Body of pancreas (tissue), 4 donors: ENCODE data around the gene RANBP17. TPM values are rescaled to one million over a fixed set of nuclear protein-coding genes. Genes with fewer than 3 reads are reported as not detected.
"Not testable (repeated sequence)": the region's sequence is repeated elsewhere in the genome, so short reads cannot be mapped to it uniquely, and the experiment has no call there.

Source experiments
- ATAC-seq: fragments of 150-250 bp; one replicate; pipeline ENCODE4 v1.9.1; 2016
- DNase-seq, 4 donors: peaks; one replicate each; pipeline ENCODE4 v3.0.0-alpha.2; 2019
- H3K27ac ChIP-seq, 4 donors: fragments of 200-600 bp; sonication (generic); 1 replicate in 3 of 4; 2 replicates in 1 of 4; pipeline versions ENCODE4 v1.5.1 to v1.6.1; 2016 to 2019; ENCODE audit warnings: mild to moderate bottlenecking in 1 of 4, mixed read lengths in 1 of 4, moderate library complexity in 1 of 4
- H3K27me3 ChIP-seq, 2 donors: fragments of 200-600 bp; sonication (generic); one replicate each; pipeline ENCODE4 v1.6.0; 2016; ENCODE audit warnings: mild to moderate bottlenecking in 1 of 2
- H3K36me3 ChIP-seq, 2 donors: fragments of 200-600 bp; sonication (generic); replicated peaks in 1 of 2; 2 replicates each; pipeline ENCODE4 v1.5.1; 2016; ENCODE audit warnings: low read depth in 2 of 2; ENCODE audit not compliant: insufficient read depth in 1 of 2
- H3K4me1 ChIP-seq: fragments of 200-600 bp; sonication (generic); one replicate; pipeline ENCODE4 v1.6.0; 2016
- H3K4me3 ChIP-seq, 2 donors: fragments of 200-600 bp; sonication (generic); 1 replicate in 1 of 2; 2 replicates in 1 of 2; pipeline ENCODE4 v1.5.1; 2016 to 2019
- H3K9me3 ChIP-seq, 3 donors: fragments of 200-600 bp; sonication (generic); 1 replicate in 2 of 3; 2 replicates in 1 of 3; pipeline ENCODE4 v1.5.1; 2016
- CTCF ChIP-seq, 7 experiments: fragments of 450-650 bp in 4 of 7; fragments of 200-600 bp in 3 of 7; sonication (generic) in 3 of 7; IDR thresholded peaks; one replicate each; pipeline ENCODE4 v1.5.1; 2016 to 2019; ENCODE audit warnings: antibody characterized with exemption in 7 of 7
- POLR2A ChIP-seq, 3 donors: fragments of 450-650 bp; IDR thresholded peaks; one replicate each; pipeline ENCODE4 v1.6.1; 2016; ENCODE audit warnings: antibody characterized with exemption in 3 of 3, mild to moderate bottlenecking in 2 of 3
- WGBS, 2 donors: methylation state at CpG; one replicate each; pipeline ENCODE4 v1.1.5; 2017; 5-methylcytosine and 5-hydroxymethylcytosine counted together
- intact Hi-C: fragments of 100-400 bp; cut with DNase I; formaldehyde crosslinking; loops from one replicate; pipeline ENCODE4 v1.15.1; 2023
- total RNA-seq, 2 donors: library from RNA; depleted of rRNA; stranded (reverse); fragments of >200 nt; gene quantifications; one replicate each; pipeline ENCODE4 v1.1.0, GENCODE V29; 2016

The RANBP17 gene
- total RNA-seq, 2 donors from 2014 or later = 6.6 to 9.1 TPM

- H3K4me3 ChIP-seq = no peak overlapping the region
- no peaks in the 10 kb centered on the region for H3K36me3 ChIP-seq
- no peak overlapping the region for H3K27ac ChIP-seq
- DNase-seq (no peak), ATAC-seq (no peak)
- no peaks in the 10 kb centered on the region for H3K9me3 ChIP-seq
- WGBS, 2 donors = 73 to 95% methylated on average over 3 of the region's 3 CpGs
- H3K4me1 ChIP-seq = no peaks in the 10 kb centered on the region
- TF ChIP-seq CTCF (IDR thresholded peaks at IDR 0.05) (no peak), POLR2A (IDR thresholded peaks at IDR 0.05) (no peak)
- intact Hi-C loops = no loop called here
- no peaks in the 10 kb centered on the region for H3K27me3 ChIP-seq
Observed at GRCh38 chr5:170920196-170920595, 58.4 kb downstream of the RANBP17 start.

GRCh38 chr5:170922331-170922730, 60.5 kb downstream of the RANBP17 start:
- H3K27me3 ChIP-seq, H3K27ac ChIP-seq, intact Hi-C loops, ATAC-seq, DNase-seq, H3K9me3 ChIP-seq, H3K36me3 ChIP-seq, H3K4me3 ChIP-seq, H3K4me1 ChIP-seq: not testable (repeated sequence)
- 80 to 88% methylated on average over 5 to 10 of the region's 10 CpGs for WGBS, 2 donors

- Histone ChIP-seq H3K27me3 (no peaks in the 10 kb centered on the region), H3K36me3 (no peaks in the 10 kb centered on the region), H3K27ac (no peak overlapping the region), H3K4me3 (no peak overlapping the region), H3K9me3 (no peaks in the 10 kb centered on the region), H3K4me1 (no peaks in the 10 kb centered on the region)
- intact Hi-C loops = no loop called here
- TF ChIP-seq CTCF (IDR thresholded peaks at IDR 0.05) (no peak), POLR2A (IDR thresholded peaks at IDR 0.05) (no peak)
- WGBS, 2 donors = 79 to 93% methylated on average over 7 of the region's 7 CpGs
- no peak for ATAC-seq
- DNase-seq = no peak
Observed at GRCh38 chr5:170923910-170924620, 62.2 kb downstream of the RANBP17 start.

GRCh38 chr5:170935534-170936218, 73.9 kb downstream of the RANBP17 start:
- H3K27ac ChIP-seq, DNase-seq, ATAC-seq: not testable (repeated sequence)

GRCh38 chr5:170937072-170937471, 75.3 kb downstream of the RANBP17 start:
- DNase-seq (no peak), ATAC-seq (no peak)
- H3K27ac ChIP-seq = no peak overlapping the region
- no peaks in the 10 kb centered on the region for H3K36me3 ChIP-seq
- TF ChIP-seq CTCF (IDR thresholded peaks at IDR 0.05) (no peak), POLR2A (IDR thresholded peaks at IDR 0.05) (no peak)
- no peaks in the 10 kb centered on the region for H3K9me3 ChIP-seq
- H3K4me3 ChIP-seq = no peak overlapping the region
- H3K27me3 ChIP-seq = no peaks in the 10 kb centered on the region
- H3K4me1 ChIP-seq = no peaks in the 10 kb centered on the region
- intact Hi-C loops = no loop called here

More at GRCh38 chr5:170935534-170936218, 73.9 kb downstream of the RANBP17 start:
- intact Hi-C loops, H3K27me3 ChIP-seq, H3K4me1 ChIP-seq, H3K4me3 ChIP-seq, H3K9me3 ChIP-seq, H3K36me3 ChIP-seq: not testable (repeated sequence)
- WGBS, 2 donors = 91 to 93% methylated on average over 14 to 16 of the region's 18 CpGs
